HG03135 (cell line): ENCODE measurements around the gene HOXA5.

ENCODE experiments used
- ATAC-seq: cut with Tn5 transposase; IDR thresholded peaks from one replicate; pipeline ENCODE4 v1.9.1; 2021; ENCODE audit warnings: mild to moderate bottlenecking, moderate library complexity; ENCODE audit not compliant: unreplicated experiment

Gene HOXA5

DNA sequence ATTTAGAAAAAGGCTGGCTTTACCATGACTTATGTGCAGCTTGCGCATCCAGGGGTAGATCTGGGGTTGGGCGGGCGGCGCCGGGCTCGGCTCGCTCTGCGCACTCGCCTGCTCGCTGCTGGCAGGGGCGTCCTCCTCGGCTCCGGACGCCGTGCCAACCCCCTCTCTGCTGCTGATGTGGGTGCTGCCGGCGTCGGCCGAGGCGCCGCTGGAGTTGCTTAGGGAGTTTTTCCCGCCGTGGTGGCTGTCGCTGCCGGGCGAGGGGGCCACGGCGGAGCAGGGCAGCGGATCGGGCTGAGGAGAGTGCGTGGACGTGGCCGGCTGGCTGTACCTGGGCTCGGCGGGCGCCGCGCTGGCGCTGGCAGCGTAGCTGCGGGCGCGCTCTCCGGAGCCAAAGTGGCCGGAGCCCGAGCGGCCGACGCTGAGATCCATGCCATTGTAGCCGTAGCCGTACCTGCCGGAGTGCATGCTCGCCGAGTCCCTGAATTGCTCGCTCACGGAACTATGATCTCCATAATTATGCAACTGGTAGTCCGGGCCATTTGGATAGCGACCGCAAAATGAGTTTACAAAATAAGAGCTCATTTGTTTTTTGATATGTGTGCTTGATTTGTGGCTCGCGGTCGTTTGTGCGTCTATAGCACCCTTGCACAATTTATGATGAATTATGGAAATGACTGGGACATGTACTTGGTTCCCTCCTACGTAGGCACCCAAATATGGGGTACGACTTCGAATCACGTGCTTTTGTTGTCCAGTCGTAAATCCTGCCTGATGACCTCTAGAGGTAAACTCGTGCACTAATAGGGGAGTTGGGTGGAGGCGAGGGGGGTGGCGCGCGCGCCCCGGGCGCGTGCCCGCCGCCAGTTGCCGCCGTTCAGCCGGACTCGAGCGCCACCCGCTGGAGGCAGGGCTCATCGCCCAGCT lies at the start of gene HOXA5:
Gene HOXA5 (minus strand): TSS at position 659 of the 927 bp plus-strand sequence. CDS start 74 bp downstream, at position 585.
- no peak for ATAC-seq

DNA sequence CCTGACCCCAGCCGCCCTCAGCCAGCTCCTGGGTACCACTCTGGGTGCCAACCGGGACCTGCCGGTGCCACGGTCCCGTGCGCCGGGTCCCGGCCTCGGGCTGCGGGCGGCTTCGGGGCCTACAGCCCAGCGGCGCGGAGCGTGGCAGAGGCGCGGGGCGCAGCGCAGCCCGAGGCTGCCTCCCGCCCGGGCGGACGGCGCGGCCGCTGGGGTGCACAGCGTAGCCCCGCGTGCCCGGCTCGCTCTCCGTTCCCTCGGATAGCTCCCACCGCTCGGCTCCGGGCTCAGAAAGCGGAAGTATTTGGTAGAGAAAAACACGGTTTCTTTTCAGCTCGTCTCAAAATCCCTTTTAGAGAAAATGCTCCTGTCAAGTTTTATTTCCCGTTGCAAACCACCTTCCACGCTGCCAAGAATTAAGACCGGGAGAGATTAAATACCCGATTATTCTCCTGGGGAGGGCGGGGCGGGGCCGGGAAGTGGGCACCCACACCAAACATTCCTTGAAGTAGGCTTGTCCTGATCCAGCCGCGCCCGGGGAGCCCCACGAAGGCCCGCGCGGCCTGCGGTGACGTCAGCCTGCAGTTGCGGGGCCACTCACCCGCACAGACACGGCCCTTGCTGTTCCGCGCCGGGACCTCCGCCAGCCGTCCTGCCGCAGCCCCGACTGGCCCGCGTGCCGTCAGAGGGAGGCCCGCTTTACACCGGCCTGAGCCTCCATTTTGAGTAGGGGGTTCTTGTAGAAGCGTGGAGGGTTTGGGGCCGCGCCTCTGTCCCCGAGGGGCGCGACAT lies 49.3 kb upstream of the HOXA5 start:
- no peak for ATAC-seq

DNA sequence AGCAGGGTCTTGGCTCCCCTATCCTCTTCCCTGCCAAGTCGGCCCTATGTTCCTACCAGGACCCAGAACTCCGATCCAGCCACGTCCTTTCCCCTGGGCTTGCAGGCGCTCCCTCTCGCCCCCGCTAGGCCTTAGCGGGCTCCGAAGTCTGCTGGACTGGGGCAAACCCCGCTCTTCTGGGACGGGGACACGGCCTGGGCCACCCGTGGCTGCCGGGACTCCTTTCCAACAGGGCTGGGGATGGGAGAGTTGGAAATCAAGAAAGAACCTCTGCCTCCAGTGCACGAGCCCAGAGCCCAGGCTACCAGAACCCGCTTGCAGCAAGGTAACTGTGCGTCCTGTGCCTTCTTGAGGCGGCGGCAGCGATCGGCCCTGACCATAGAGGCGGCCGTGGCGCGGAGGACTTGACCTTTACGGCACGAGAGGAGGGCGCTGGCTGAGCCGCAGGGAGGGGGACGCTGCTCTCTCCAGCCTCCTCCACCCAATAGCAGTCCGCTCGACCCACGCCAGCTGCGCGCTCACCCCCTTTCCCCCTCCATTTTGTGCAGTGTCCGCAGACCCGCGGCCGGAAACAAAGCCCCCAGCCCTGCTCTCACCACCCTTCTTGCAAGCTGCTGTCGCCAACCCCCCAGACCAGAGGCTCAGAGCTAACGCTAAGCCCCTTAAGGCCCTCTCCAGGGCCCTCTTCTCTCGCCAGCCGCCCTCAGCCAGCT lies 48.5 kb upstream of the HOXA5 start:
- ATAC-seq: no peak

- no peak for ATAC-seq
Measured at GRCh38 chr7:27191161-27191731, 47.8 kb upstream of the HOXA5 start.

DNA sequence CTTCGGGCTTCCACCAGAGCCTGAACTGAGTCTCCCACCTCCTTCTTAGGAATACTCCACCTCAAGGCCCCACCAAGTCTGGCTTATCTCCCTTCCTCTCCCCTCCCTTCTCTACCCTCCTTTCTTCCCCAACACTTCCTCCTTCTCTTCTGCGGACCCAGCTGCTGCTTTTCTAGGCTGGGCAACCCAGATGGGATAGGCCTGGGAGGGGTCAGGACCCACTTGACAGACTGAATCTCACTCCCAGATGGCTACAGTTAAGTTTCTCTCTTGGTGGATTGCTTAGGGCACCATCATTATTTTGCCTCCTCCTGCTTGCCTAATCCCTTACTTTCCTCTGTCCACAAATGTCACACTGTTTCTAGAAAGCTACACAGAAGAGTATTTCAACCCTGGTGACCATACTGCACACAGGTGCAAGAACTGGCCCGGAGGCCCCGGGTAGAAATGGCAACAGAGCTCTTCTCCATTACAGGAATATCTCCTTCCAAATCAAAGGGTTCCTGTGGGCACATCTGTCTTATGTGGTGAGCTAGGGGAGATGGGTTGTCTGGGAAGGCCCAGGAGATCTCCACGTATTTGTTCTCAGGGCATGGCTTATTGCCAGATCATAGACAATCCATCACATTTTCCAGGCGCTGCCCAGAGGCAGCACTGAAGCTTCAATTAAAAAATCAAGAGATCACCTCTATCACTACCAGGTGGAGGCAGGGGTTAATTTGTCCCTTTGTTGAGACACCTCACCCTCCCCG lies 46.7 kb upstream of the HOXA5 start:
- no peak for ATAC-seq

DNA sequence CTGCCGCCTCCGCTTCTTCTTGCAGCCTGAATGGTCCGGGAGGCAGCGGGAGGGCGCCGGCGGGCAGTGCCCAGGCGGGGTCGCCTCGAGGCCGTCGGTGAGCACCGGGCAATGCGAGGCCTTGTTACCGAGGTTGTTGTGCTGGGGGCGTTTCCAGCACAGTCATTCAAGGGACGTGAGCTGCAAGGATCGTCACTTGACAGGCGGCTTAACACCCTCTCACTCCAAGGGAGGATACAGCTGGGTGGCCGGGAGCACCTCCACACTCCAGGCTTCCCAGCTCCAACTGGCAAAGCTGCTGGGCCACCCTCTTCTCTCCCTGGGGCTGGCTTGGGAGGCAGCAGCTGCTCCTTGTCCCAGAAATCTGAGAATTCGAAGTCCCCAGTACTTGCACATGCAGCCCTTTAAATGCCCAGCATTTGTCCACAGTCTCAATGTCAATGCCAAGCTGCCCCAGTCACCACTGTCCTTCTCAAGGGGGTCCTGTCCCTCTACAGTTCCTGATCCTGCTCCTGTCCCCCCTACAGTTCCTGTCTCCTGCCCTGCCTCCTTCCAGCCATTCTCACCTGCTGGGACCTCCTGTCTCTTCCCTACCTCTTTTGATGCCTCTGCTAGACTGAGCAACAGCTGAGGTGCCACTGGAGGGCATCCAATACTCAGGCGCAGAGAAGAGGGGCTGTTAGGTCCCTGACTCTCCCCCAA lies 46.0 kb upstream of the HOXA5 start:
- no peak for ATAC-seq

- no peak for ATAC-seq
Measured at GRCh38 chr7:27188386-27189294, 45.2 kb upstream of the HOXA5 start.

DNA sequence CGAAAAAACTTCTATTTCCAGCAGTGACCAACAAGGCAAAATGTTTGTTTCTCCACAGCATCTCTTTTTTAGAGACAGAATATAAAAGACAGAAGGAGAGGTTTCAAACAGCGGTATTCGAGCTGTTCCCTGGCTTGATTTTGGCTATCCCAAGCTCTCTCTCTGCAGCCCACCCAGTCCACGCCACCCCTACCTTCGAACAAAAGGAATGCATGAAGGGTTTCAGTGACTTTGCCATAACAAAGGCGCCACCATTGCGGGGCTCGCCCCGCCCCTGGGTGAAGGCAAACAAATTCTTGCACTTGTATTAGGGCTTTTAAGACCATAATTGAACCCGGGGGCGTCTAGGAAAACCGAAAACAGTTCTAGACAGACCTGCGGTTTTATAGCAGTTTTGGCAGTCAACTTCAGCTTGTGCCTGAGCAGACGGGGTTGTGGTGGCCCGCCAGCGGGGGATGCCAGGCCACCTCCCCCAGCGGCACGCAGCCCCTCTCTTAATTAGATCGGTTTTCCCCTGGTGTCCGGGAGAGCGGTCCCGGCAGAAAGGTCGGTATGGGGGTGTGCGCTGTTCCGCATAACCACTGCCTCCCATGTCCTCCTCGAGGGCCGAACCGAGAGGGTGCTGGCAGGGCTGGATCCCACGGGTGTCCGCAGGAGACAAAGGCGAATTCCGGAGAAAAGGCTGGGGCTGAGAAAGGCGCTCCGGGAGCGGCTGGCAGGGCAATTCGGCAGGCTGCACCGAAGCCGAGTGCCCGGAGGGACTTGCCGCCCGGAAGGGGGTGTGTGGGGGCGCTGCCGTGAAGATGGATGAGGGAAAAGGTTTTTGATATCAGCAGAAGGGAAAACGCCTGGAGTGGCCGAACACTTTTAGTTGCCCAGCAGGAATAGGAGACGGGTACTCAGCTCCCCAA lies 44.2 kb upstream of the HOXA5 start:
- ATAC-seq: no peak

GRCh38 chr7:27186668-27187474 lies 43.4 kb upstream of the HOXA5 start:
- ATAC-seq: no peak

DNA sequence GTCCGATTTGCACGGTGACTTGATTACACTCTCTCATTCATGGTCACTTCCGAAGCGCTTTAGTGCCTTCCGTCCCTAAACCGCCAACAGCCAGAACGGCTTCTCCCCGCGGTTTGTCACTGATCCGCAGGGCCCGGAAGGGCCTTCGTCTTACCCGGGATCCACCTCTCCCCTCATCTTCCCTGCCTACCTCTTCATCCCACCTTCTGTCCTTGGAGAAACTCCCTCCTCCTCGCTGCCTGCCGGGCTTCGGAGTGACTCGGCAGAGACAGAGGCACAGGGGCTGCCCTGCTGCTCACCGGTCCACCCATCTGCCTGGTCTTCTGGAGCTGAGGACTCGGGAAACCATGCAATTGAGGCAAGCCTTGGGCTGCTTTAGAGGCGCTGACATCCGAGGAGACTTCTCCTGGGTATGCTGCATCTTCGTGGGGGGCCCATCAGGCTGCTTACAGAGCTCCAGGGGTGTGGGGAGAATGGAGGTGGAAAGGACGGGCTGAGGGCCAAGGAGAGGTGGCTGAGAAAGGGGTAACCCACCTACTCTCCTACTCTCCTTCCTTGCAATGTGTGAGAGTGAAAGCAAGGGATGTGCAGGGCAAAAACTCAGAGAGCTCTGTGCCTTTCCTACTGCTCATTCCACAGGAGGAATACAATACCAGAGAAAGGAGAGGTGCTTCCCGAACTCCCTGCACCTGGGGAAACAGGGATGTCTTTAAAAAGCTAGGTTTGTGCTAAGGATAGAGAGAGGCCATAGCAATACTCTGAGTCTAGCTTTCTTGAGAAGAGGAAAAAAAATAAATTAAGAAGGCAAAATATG lies 42.6 kb upstream of the HOXA5 start:
- no peak for ATAC-seq

DNA sequence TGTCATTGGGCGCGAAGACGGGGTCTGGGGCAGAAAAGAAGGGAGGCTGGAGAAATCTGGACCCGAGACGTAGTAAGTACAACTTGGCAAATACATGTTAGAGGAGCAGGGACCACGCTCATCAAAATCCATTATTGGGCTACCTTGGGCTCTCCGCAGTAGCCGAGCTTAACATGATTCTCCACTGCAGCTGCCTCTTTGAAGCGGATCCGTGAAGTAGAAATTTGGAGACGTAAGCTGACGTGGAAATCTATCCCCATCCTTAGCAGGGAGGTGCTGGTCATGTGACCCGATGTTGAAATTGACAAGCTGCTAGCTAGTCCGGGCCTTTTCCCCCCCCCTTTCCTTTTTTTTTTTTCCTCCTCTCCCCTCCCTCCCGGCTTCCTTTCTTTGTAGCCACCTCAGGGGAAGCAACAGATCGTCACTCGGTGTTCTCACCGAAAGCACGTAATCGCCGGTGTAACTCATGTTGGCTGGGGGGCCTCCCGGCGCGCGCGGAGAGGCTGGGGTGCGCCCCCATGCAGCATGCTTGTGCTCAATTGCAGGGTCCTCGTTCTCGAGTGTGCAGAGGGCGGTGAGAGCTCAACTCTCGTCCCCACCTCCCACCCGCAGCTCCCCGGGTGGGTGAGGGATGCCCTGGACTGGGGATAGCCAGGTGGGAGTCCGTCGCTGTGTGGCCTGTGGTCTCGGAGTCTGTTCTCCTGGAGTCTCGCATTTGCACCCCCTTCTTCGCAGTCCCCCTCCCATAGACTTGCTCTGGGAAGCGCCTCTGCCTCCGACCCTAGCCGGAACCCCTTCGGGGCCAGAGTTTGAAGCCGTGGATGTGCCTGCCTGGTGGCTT lies 41.8 kb upstream of the HOXA5 start, which contains the start of gene HOXA11:
Gene HOXA11 (minus strand): TSS at position 220 of the 841 bp plus-strand sequence. CDS start 88 bp downstream, at position 132.
- ATAC-seq: no peak

DNA sequence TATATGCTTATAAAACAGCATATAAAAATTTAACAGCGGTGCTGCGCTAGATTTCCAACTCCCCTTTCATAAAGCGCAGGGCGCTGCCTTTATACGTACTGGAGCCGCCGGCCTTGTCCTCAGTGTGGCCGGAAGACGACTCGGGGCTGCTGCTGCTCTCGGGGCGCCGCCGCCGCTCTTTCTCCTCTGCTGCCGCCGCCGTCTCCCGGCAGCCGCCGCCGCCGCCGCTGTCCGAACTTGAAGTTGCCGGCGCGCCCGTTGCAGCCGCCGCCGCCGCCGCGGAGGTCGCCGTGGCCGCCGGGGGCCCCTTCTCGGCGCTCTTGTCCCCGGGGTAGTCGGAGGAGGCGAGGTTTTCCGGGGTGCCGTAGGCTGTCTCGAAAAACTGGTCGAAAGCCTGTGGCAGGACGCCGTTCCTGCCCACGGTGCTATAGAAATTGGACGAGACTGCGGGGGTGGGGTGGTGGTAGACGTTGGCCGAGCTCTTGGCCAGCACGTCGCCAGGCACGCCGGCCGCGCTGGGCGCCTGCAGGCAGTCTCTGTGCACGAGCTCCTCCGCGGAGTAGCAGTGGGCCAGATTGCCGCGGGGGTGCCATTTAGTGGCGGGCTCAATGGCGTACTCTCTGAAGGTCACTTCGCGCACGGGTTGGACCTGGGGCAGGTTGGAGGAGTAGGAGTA lies 41.0 kb upstream of the HOXA5 start:
- ATAC-seq: no peak

GRCh38 chr7:27183682-27184336 lies 40.3 kb upstream of the HOXA5 start:
- ATAC-seq: no peak
